ENCODE results near the gene FHOD1. TPM values are rescaled to one million over a fixed set of nuclear protein-coding genes. Genes with fewer than 3 reads are reported as not detected.

FHOD1 gene
- total and polyA plus RNA-seq, 10 of the 15 experiments (the other 5 are each of a cell fraction or from before 2014, with no cell fraction given) = 8.9 to 65.7 (median 18.1) TPM

DNA sequence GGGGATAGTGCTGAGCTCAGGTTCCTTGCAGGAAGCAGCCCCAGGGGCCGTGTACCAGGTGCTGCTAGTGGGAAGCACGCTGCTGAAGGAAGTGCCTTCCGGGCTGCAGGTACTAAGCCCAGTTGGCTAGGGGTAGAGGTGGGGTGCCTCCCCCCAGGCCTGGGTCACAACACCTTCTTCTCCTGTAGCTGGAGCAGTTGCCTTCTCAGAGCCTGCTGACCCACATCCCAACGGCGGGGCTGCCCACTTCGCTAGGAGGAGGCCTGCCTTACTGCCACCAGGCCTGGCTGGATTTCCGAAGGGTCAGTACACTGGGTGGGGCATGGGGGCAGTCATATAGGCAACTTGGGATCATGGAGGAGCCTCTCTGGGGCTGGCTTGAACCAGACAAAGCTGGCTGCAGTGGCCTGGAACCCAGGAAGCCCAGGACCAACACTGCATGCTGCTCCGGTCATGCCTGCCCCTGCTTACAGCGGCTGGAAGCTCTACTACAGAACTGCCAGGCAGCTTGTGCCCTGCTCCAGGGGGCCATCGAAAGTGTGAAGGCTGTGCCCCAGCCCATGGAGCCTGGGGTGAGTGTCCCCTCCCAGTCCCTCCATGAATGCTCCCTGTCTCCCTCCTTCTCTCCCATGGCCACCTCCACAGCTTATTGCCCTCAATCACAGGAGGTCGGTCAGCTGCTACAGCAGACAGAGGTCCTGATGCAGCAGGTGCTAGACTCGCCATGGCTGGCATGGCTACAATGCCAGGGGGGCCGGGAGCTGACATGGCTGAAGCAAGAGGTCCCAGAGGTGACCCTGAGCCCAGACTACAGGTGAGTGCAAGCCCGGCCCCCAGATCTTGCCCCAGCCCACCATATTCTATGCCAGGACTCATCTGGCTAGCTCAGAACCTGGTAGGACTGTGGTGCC is 34.5 kb upstream of the FHOD1 start:
- DNase-seq (ENCODE audit: low read depth, low spot score) (no peak), FAIRE-seq (no peak), ATAC-seq (no peak)
- WGBS (ENCODE audit: insufficient coverage, insufficient replicate concordance, low lambda C conversion rate, missing lambda C conversion rate) = 37% methylated on average over 14 of the region's 14 CpGs
- Histone ChIP-seq H2AFZ (ENCODE audit: control insufficient read depth, low read depth, low read length) (no peak overlapping the region), H3K27me3 (replicated peaks in 1 of 2; ENCODE audit: control insufficient read depth in 2 of 2, insufficient read depth in 2 of 2, low read length in 1 of 2) (no peaks in the 10 kb centered on the region), H3K4me3 (no peak overlapping the region), H3K4me2 (ENCODE audit: control insufficient read depth, insufficient read depth) (no peak overlapping the region), H4K20me1 (ENCODE audit: control insufficient read depth, insufficient read depth) (no peaks in the 10 kb centered on the region), H3K36me3 (ENCODE audit: control insufficient read depth in 2 of 2, insufficient read depth in 2 of 2, low read length in 1 of 2) (no peaks in the 10 kb centered on the region; a peak in 1 of 4 replicates), H3K79me2 (ENCODE audit: control insufficient read depth, insufficient read depth, low read length) (0 out of 2 replicates have a peak, but pooled peaks cover 2% of the 10 kb centered on the region), H3K9me3 (replicated peaks; ENCODE audit: control insufficient read depth, insufficient read depth, low read length) (no peaks in the 10 kb centered on the region), H3K27ac (ENCODE audit: control insufficient read depth, insufficient read depth) (no peak overlapping the region), H3K9ac (ENCODE audit: control insufficient read depth, insufficient read depth, low read length) (no peak overlapping the region), H3K4me1 (ENCODE audit: control insufficient read depth, insufficient read depth, low read length) (peaks cover 4% of the 10 kb centered on the region; the same call in 1 of the 2 replicates)
- intact Hi-C loops (cut with micrococcal nuclease; ENCODE audit: unreplicated experiment) (no loop called here), in situ Hi-C loops (cut with MboI) (no loop called here)
- ChIA-PET SMC1A (ENCODE audit: uncharacterized antibody, unreplicated experiment) (interaction anchor here (1.3 to 1.8 kb wide), 3 partner anchors 18 to 145 kb away, joined by 3 to 6 read pairs (median 3); no protein-coding TSS in a partner anchor), POLR2A (interaction anchor here (0.5 to 0.7 kb wide), 3 partner anchors 50 to 337 kb away, joined by 3 read pairs; no protein-coding TSS in a partner anchor), RAD21 (ENCODE audit: unreplicated experiment) (interaction anchor here (0.6 to 1.6 kb wide), 3 partner anchors 58 to 118 kb away, joined by 3 to 4 read pairs (median 3); no protein-coding TSS in a partner anchor), CTCF (interaction anchor here (0.7 to 2.8 kb wide), 10 partner anchors 8 to 130 kb away, joined by 3 to 17 read pairs (median 3); partner anchors contain the start of gene TPPP3)
- TF ChIP-seq KAT2A (conservative IDR thresholded peaks at IDR 0.05; ENCODE audit: control insufficient read depth, low read depth, low read length) = no peak
- TF ChIP-seq DPF2 (IDR thresholded peaks at IDR 0.05) = no peak
- TF ChIP-seq RB1 (IDR thresholded peaks at IDR 0.05; ENCODE audit: borderline replicate concordance) = no peak
- TF ChIP-seq PAX8 (IDR thresholded peaks at IDR 0.05) = no peak
- TF ChIP-seq, protein P1, sequence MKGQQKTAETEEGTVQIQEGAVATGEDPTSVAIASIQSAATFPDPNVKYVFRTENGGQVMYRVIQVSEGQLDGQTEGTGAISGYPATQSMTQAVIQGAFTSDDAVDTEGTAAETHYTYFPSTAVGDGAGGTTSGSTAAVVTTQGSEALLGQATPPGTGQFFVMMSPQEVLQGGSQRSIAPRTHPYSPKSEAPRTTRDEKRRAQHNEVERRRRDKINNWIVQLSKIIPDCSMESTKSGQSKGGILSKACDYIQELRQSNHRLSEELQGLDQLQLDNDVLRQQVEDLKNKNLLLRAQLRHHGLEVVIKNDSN (IDR thresholded peaks at IDR 0.05; ENCODE audit: borderline replicate concordance, extremely low read length, insufficient read depth, low read depth, low read length) = no peak
- TF ChIP-seq LARP7 (IDR thresholded peaks at IDR 0.05) = no peak
- no peak for TF ChIP-seq SREBF1 (IDR thresholded peaks at IDR 0.05; ENCODE audit: low read length)
- no peak for TF ChIP-seq CHD2 (IDR thresholded peaks at IDR 0.05; ENCODE audit: borderline replicate concordance, low read depth, low read length)
- TF ChIP-seq POLR2A (IDR thresholded peaks at IDR 0.05; ENCODE audit: low read depth, low read length) = no peak
- TF ChIP-seq NRF1 (conservative IDR thresholded peaks at IDR 0.05; ENCODE audit: low read depth, low read length) = no peak
- no peak for TF ChIP-seq CBX3 (IDR thresholded peaks at IDR 0.05; ENCODE audit: borderline replicate concordance, low read depth)
- TF ChIP-seq EGR1 (IDR thresholded peaks at IDR 0.05; ENCODE audit: borderline replicate concordance in 1 of 2, low read depth in 2 of 2, low read length in 2 of 2) = no peak
- no peak for TF ChIP-seq TCF7 (IDR thresholded peaks at IDR 0.05; ENCODE audit: borderline replicate concordance)
- no peak for TF ChIP-seq POLR2AphosphoS5 (IDR thresholded peaks at IDR 0.05; ENCODE audit: low read length)
- no peak for TF ChIP-seq ZNF217 (IDR thresholded peaks at IDR 0.05)
- BruUV-seq (replicated peaks) = no TSS peak

Data from GM12878 (cell line).